KMS-11 (cell line): ENCODE measurements around the gene DIS3L2.

Experiments used
- H2AFZ ChIP-seq: fragments of 200-600 bp; sonication (generic); 2 replicates; pipeline ENCODE4 v1.6.1; 2016; ENCODE audit warnings: antibody characterized with exemption, mixed run types, low read depth
- H3K27ac ChIP-seq: fragments of 200-600 bp; sonication (generic); 2 replicates; pipeline ENCODE4 v1.6.1; 2016; ENCODE audit warnings: mild to moderate bottlenecking, mixed run types
- H3K27me3 ChIP-seq: fragments of 200-600 bp; sonication (generic); 2 replicates; pipeline ENCODE4 v1.6.1; 2017; ENCODE audit warnings: mild to moderate bottlenecking, low read depth, mixed run types, moderate library complexity; ENCODE audit not compliant: insufficient read depth
- H3K36me3 ChIP-seq: fragments of 200-600 bp; sonication (generic); 2 replicates; pipeline ENCODE4 v1.6.1; 2017; ENCODE audit warnings: mild to moderate bottlenecking, mixed run types; ENCODE audit not compliant: insufficient read depth
- H3K4me1 ChIP-seq: fragments of 200-600 bp; sonication (generic); 2 replicates; pipeline ENCODE4 v1.6.1; 2016; ENCODE audit warnings: mild to moderate bottlenecking, low read depth, mixed run types; ENCODE audit not compliant: poor library complexity, severe bottlenecking
- H3K4me2 ChIP-seq: fragments of 200-600 bp; sonication (generic); 2 replicates; pipeline ENCODE4 v1.7.0; 2016; ENCODE audit warnings: mild to moderate bottlenecking, mixed run types
- H3K4me3 ChIP-seq: fragments of 200-600 bp; sonication (generic); IDR thresholded peaks from 2 replicates; pipeline ENCODE4 v1.6.1; 2017; ENCODE audit warnings: low read depth, low read length, mixed read lengths; ENCODE audit not compliant: insufficient read depth
- H3K79me2 ChIP-seq: fragments of 200-600 bp; sonication (generic); 2 replicates; pipeline ENCODE4 v1.6.1; 2016; ENCODE audit warnings: low read depth, mixed run types; ENCODE audit not compliant: insufficient read depth
- H3K9ac ChIP-seq: fragments of 200-600 bp; sonication (generic); 2 replicates; pipeline ENCODE4 v1.6.1; 2016; ENCODE audit warnings: mild to moderate bottlenecking, mixed run types
- H4K20me1 ChIP-seq: fragments of 200-600 bp; sonication (generic); 2 replicates; pipeline ENCODE4 v1.6.1; 2016; ENCODE audit warnings: mild to moderate bottlenecking, mixed run types; ENCODE audit not compliant: insufficient read depth
- CTCF ChIP-seq: fragments of 200-600 bp; sonication (generic); conservative IDR thresholded peaks from 2 replicates; pipeline ENCODE4 v1.6.1; 2017; ENCODE audit warnings: low read depth, mild to moderate bottlenecking, antibody characterized with exemption, low read length, moderate library complexity, mixed read lengths

DIS3L2 gene

DNA sequence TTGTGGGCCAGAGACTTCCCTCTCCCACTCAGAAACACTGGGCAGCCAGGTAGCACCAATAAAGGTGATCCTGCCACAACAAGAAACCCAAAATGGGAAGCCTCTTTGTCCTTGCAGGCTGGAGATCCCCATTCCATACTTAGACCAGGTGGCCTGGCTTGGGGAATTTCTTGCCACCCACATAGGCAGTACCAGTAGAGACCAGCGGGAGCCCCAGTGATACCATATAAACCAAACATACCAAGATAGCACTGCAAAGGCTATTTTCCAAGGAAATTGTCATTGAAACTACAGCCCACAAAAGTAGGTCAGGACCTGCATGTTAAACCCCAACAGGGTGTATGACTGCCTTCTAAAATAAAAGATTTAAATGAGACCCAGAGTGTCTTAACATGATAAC, 171.6 kb downstream of the DIS3L2 start:
- no peak overlapping the region for H3K4me2 ChIP-seq
- no peaks in the 10 kb centered on the region for H3K79me2 ChIP-seq
- H3K9ac ChIP-seq: no peak overlapping the region
- H4K20me1 ChIP-seq: no peaks in the 10 kb centered on the region
- TF ChIP-seq CTCF: peak; percentile 50
- no peaks in the 10 kb centered on the region for H3K27me3 ChIP-seq
- H3K4me1 ChIP-seq: peaks cover 21% of the 10 kb centered on the region
- no peak overlapping the region for H2AFZ ChIP-seq
- no peaks in the 10 kb centered on the region for H3K36me3 ChIP-seq
- H3K4me3 ChIP-seq: no peak overlapping the region
- H3K27ac ChIP-seq: no peak overlapping the region

DNA sequence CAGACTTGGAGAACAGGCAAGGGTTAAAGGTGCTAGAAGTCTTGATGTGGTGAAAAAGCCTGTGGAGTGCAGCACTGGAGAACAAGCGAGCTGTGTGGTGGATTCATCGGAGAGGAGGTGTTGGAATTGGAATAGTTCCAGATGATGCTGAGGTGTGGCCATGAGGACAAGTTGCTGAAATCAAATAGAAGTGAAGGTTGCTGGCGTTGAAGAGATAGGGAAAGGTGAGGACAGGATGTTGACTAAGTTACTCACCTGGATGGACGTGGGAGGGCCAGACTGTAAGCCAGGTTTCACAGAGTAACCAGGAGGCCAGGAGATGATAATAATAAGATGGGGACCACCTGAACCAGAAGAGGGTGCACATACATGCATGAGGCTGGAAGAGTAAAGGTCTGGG, 173.4 kb downstream of the DIS3L2 start:
- H3K36me3 ChIP-seq: no peaks in the 10 kb centered on the region
- TF ChIP-seq CTCF: no peak
- no peak overlapping the region for H3K4me3 ChIP-seq
- peaks cover 26% of the 10 kb centered on the region for H3K4me1 ChIP-seq
- no peaks in the 10 kb centered on the region for H3K79me2 ChIP-seq
- H3K4me2 ChIP-seq: no peak overlapping the region
- H4K20me1 ChIP-seq: no peaks in the 10 kb centered on the region
- no peak overlapping the region for H3K27ac ChIP-seq
- no peak overlapping the region for H2AFZ ChIP-seq
- H3K9ac ChIP-seq: no peak overlapping the region
- no peaks in the 10 kb centered on the region for H3K27me3 ChIP-seq

DNA sequence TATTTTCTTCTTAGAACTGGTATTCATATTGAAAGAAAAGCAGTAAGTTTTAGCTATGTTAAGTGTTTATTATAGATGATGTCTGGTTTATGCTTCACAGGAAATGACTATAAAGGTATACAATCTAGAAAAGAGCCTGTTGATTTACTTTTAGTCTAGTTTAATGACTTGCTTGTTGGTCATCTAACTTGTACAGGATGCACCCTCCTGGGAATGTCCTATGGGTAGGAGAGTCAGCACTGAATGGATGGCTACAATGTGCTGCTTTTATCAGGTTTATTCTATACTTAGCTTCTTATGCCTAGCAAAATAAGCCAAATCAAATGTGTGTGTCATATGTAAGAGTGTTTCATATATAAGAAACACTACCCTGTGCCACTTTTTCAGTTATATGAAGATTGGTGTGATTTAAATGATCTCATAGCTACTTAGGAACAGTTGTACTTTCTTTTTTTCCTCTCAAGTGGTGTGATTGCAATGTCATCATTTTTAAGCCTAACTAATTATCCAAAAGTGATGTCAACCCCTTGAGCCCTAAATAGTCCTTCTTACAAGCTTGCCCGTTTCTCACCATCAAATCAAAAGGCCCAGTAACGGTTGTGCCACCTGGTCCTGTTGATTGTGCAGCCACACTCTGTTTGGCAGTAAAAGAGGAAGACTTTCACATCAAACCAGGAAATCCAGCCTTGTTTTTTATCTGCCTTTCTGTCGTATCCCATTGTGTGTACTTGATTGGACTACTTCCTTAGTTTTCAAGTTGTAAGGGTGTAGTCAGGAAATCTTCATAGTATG, 176.0 kb downstream of the DIS3L2 start:
- H2AFZ ChIP-seq: no peak overlapping the region
- H3K27me3 ChIP-seq: no peaks in the 10 kb centered on the region
- H3K36me3 ChIP-seq: no peaks in the 10 kb centered on the region
- no peaks in the 10 kb centered on the region for H3K79me2 ChIP-seq
- H4K20me1 ChIP-seq: no peaks in the 10 kb centered on the region
- H3K9ac ChIP-seq: no peak overlapping the region
- TF ChIP-seq CTCF: no peak
- peak overlapping the region; percentile 39; the same call in 1 of the 2 replicates for H3K27ac ChIP-seq
- H3K4me2 ChIP-seq: peak overlapping the region; percentile 6; the same call in 1 of the 2 replicates
- peaks cover 26% of the 10 kb centered on the region for H3K4me1 ChIP-seq
- H3K4me3 ChIP-seq: no peak overlapping the region

DNA sequence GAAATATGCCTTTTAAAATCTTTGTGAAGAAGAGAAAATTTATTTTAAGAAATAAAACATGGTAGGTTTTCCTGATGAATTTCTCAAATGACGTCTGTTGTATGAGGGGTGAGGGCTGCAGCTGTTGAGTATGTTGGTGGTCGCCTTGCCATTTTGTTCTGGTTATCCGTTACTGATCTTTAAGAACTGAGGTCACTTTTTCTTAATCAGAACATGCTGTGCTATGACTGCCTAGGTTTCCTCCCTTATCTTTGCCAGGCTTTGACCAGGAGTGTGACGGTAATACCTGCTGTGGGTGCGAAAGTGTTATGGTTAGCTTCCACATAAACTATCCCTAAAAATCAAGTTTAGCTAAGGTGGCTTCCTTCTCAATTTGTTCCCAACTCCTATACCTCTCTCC, 176.9 kb downstream of the DIS3L2 start:
- H3K4me2 ChIP-seq: peak overlapping the region; percentile 6; the same call in 1 of the 2 replicates
- TF ChIP-seq CTCF: no peak
- no peak overlapping the region for H3K9ac ChIP-seq
- no peak overlapping the region for H2AFZ ChIP-seq
- H3K36me3 ChIP-seq: no peaks in the 10 kb centered on the region
- H3K4me3 ChIP-seq: no peak overlapping the region
- peaks cover 17% of the 10 kb centered on the region for H3K4me1 ChIP-seq
- H3K79me2 ChIP-seq: no peaks in the 10 kb centered on the region
- no peaks in the 10 kb centered on the region for H3K27me3 ChIP-seq
- no peaks in the 10 kb centered on the region for H4K20me1 ChIP-seq
- peak overlapping the region; percentile 39; the same call in 1 of the 2 replicates for H3K27ac ChIP-seq
